ENCODE measurements around the gene ZNF335.

DNA sequence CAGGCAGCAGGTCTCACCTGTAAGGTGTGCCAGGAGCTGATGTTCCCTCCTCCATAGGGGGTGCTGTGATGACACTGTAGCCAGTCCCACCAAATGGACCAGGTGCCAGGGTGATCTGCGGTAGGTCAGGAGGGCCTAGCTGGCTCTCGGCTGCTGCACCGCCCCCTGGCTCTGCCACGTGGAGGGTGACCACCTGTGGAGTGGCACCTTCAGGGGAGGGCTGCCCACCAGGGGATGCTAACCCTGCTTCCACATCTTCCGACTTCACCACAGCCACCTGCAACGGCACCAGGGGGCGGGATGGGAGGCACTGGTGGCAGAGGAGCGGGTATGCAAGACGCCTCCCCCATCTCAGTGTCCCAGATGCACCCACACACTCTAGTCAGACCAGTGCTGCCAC, 18.3 kb downstream of the ZNF335 start:
- TF ChIP-seq SIN3A (IDR thresholded peaks at IDR 0.05; ENCODE audit: borderline replicate concordance, low read depth, low read length) (no peak), POLR2A (IDR thresholded peaks at IDR 0.05; ENCODE audit: insufficient read depth in 1 of 2, low read depth in 2 of 2, low read length in 2 of 2) (peak in 1 of 2 experiments; percentile 32; a peak in 1 of 4 replicates), HNRNPUL1 (IDR thresholded peaks at IDR 0.05; ENCODE audit: low read depth, low read length) (no peak), CREB1 (IDR thresholded peaks at IDR 0.05) (no peak), CREB1 (CRISPR knock-in tag; IDR thresholded peaks at IDR 0.05) (no peak), ZNF766 (CRISPR knock-in tag; IDR thresholded peaks at IDR 0.05; ENCODE audit: borderline replicate concordance) (no peak), TCF12 (IDR thresholded peaks at IDR 0.05) (no peak), TCF12 (CRISPR knock-in tag; IDR thresholded peaks at IDR 0.05) (no peak), ZNF274 (CRISPR knock-in tag; IDR thresholded peaks at IDR 0.05) (no peak)
- TF ChIP-seq, protein P1, sequence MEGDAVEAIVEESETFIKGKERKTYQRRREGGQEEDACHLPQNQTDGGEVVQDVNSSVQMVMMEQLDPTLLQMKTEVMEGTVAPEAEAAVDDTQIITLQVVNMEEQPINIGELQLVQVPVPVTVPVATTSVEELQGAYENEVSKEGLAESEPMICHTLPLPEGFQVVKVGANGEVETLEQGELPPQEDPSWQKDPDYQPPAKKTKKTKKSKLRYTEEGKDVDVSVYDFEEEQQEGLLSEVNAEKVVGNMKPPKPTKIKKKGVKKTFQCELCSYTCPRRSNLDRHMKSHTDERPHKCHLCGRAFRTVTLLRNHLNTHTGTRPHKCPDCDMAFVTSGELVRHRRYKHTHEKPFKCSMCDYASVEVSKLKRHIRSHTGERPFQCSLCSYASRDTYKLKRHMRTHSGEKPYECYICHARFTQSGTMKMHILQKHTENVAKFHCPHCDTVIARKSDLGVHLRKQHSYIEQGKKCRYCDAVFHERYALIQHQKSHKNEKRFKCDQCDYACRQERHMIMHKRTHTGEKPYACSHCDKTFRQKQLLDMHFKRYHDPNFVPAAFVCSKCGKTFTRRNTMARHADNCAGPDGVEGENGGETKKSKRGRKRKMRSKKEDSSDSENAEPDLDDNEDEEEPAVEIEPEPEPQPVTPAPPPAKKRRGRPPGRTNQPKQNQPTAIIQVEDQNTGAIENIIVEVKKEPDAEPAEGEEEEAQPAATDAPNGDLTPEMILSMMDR (CRISPR knock-in tag; IDR thresholded peaks at IDR 0.05), result no peak
- TF ChIP-seq, protein P2, sequence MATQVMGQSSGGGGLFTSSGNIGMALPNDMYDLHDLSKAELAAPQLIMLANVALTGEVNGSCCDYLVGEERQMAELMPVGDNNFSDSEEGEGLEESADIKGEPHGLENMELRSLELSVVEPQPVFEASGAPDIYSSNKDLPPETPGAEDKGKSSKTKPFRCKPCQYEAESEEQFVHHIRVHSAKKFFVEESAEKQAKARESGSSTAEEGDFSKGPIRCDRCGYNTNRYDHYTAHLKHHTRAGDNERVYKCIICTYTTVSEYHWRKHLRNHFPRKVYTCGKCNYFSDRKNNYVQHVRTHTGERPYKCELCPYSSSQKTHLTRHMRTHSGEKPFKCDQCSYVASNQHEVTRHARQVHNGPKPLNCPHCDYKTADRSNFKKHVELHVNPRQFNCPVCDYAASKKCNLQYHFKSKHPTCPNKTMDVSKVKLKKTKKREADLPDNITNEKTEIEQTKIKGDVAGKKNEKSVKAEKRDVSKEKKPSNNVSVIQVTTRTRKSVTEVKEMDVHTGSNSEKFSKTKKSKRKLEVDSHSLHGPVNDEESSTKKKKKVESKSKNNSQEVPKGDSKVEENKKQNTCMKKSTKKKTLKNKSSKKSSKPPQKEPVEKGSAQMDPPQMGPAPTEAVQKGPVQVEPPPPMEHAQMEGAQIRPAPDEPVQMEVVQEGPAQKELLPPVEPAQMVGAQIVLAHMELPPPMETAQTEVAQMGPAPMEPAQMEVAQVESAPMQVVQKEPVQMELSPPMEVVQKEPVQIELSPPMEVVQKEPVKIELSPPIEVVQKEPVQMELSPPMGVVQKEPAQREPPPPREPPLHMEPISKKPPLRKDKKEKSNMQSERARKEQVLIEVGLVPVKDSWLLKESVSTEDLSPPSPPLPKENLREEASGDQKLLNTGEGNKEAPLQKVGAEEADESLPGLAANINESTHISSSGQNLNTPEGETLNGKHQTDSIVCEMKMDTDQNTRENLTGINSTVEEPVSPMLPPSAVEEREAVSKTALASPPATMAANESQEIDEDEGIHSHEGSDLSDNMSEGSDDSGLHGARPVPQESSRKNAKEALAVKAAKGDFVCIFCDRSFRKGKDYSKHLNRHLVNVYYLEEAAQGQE (IDR thresholded peaks at IDR 0.05; ENCODE audit: borderline replicate concordance in 1 of 2, low read depth in 1 of 2, low read length in 2 of 2), result no peak

Data from HepG2 (cell line).